Measurements from ENCODE around the gene DYNC1I2. TPM values are rescaled to one million over a fixed set of nuclear protein-coding genes. Genes with fewer than 3 reads are reported as not detected.

The DYNC1I2 gene
- total RNA-seq, 1 experiment from 2014 or later: 72.8 TPM

Other genes starting within 250 kb of the DYNC1I2 start
- gene CYBRD1, start 165.0 kb upstream of the DYNC1I2 start, total RNA-seq (2021; ENCODE audit: unreplicated experiment): 2.5 TPM
- gene SLC25A12, start 206.8 kb downstream of the DYNC1I2 start, total RNA-seq (2021; ENCODE audit: unreplicated experiment): 17.8 TPM
- gene HAT1, start 235.0 kb downstream of the DYNC1I2 start, total RNA-seq (2021; ENCODE audit: unreplicated experiment): 74.7 TPM

Measured in Panc1 (cell line).